HEK293 (cell line): ENCODE measurements around the gene GLIS1.
A peak's percentile ranks its signal among the peaks of the same experiment; 100 is the strongest.

Experiments
- CTCF ChIA-PET: fragments of 350-600 bp; formaldehyde crosslinking; extraction: SDS; loops from one replicate; lab custom pipeline; 2021; ENCODE audit warnings: antibody characterized with exemption; lab: Yijun Ruan, JAX
- POLR2A ChIA-PET: fragments of 300-600 bp; formaldehyde crosslinking; extraction: SDS; loops from one replicate; lab custom pipeline; 2020; ENCODE audit warnings: antibody characterized with exemption, inconsistent platforms; lab: Yijun Ruan, JAX
- H3K27ac ChIP-seq: fragments of 200-500 bp; sonication (Bioruptor generic); 2 replicates; pipeline ENCODE4 v1.5.1; 2014; ENCODE audit warnings: low read depth, low read length, control low read depth, inconsistent platforms; ENCODE audit errors: extremely low read depth
- H3K36me3 ChIP-seq, 2 experiments: fragments of 200-500 bp in 1 of 2; sonication (Bioruptor generic) in 1 of 2; 1 replicate in 1 of 2; 2 replicates in 1 of 2; pipeline ENCODE4 v1.5.1; 2014 to 2017; ENCODE audit warnings: inconsistent platforms in 2 of 2, low read length in 2 of 2; ENCODE audit not compliant: control insufficient read depth in 2 of 2, insufficient read depth in 1 of 2
- H3K4me1 ChIP-seq: fragments of 200-500 bp; sonication (Bioruptor generic); 2 replicates; pipeline ENCODE4 v1.5.1; 2014; ENCODE audit warnings: mild to moderate bottlenecking, low read length, inconsistent platforms; ENCODE audit not compliant: control insufficient read depth, insufficient read depth
- H3K4me3 ChIP-seq: 2 replicates; pipeline ENCODE4 v1.5.1; 2011; ENCODE audit warnings: low read depth, mild to moderate bottlenecking, control low read depth, low read length, moderate library complexity
- H3K9me3 ChIP-seq: fragments of 200-500 bp; sonication (Bioruptor generic); 2 replicates; pipeline ENCODE4 v1.5.1; 2014; ENCODE audit warnings: low read depth, low read length, inconsistent platforms; ENCODE audit not compliant: control insufficient read depth, insufficient read depth
- EGR2 ChIP-seq: fragments of 450-650 bp; formaldehyde crosslinking; IDR thresholded peaks from 2 replicates; pipeline ENCODE4 v1.5.1; 2016; ENCODE audit warnings: low read depth, missing biosample characterization, missing genetic modification characterization
- GLIS1 ChIP-seq: fragments of 450-650 bp; formaldehyde crosslinking; IDR thresholded peaks from 2 replicates; pipeline ENCODE4 v1.5.1; 2016; ENCODE audit warnings: missing biosample characterization, missing genetic modification characterization
- INSM2 ChIP-seq: fragments of 450-650 bp; formaldehyde crosslinking; IDR thresholded peaks from 2 replicates; pipeline ENCODE4 v1.5.1; 2016; ENCODE audit warnings: missing biosample characterization, missing genetic modification characterization
- KLF17 ChIP-seq: fragments of 450-650 bp; formaldehyde crosslinking; IDR thresholded peaks from 2 replicates; pipeline ENCODE4 v1.5.1; 2016; ENCODE audit warnings: missing biosample characterization, missing genetic modification characterization
- OVOL3 ChIP-seq: fragments of 450-650 bp; formaldehyde crosslinking; IDR thresholded peaks from 2 replicates; pipeline ENCODE4 v1.5.1; 2016; ENCODE audit warnings: missing biosample characterization, missing genetic modification characterization
- REPIN1 ChIP-seq: fragments of 450-650 bp; formaldehyde crosslinking; IDR thresholded peaks from 2 replicates; pipeline ENCODE4 v1.5.1; 2017; ENCODE audit warnings: missing biosample characterization, missing genetic modification characterization, low read depth
- SALL2 ChIP-seq: fragments of 450-650 bp; formaldehyde crosslinking; IDR thresholded peaks from 2 replicates; pipeline ENCODE4 v1.5.0; 2017; ENCODE audit warnings: missing biosample characterization, mild to moderate bottlenecking, missing genetic modification characterization, borderline replicate concordance
- SCRT1 ChIP-seq: fragments of 450-650 bp; formaldehyde crosslinking; IDR thresholded peaks from 2 replicates; pipeline ENCODE4 v1.5.1; 2016; ENCODE audit warnings: missing biosample characterization, missing genetic modification characterization, borderline replicate concordance
- SCRT2 ChIP-seq: fragments of 450-650 bp; formaldehyde crosslinking; IDR thresholded peaks from 2 replicates; pipeline ENCODE4 v1.5.1; 2016; ENCODE audit warnings: missing biosample characterization, missing genetic modification characterization
- ZFHX2 ChIP-seq: fragments of 450-650 bp; formaldehyde crosslinking; conservative IDR thresholded peaks from 2 replicates; pipeline ENCODE4 v1.5.1; 2016; ENCODE audit warnings: missing biosample characterization, missing genetic modification characterization
- ZIC2 ChIP-seq: fragments of 450-650 bp; formaldehyde crosslinking; IDR thresholded peaks from 2 replicates; pipeline ENCODE4 v1.5.1; 2016; ENCODE audit warnings: missing biosample characterization, missing genetic modification characterization
- ZNF121 ChIP-seq: fragments of 450-650 bp; formaldehyde crosslinking; IDR thresholded peaks from 2 replicates; pipeline ENCODE4 v1.5.1; 2016; ENCODE audit warnings: missing biosample characterization, missing genetic modification characterization
- ZNF623 ChIP-seq: fragments of 450-650 bp; formaldehyde crosslinking; IDR thresholded peaks from 2 replicates; pipeline ENCODE4 v1.5.1; 2016; ENCODE audit warnings: missing biosample characterization, missing genetic modification characterization
- ZNF677 ChIP-seq: fragments of 450-650 bp; IDR thresholded peaks from 2 replicates; pipeline ENCODE4 v1.5.0; 2018; ENCODE audit warnings: missing biosample characterization, mild to moderate bottlenecking, missing genetic modification characterization, moderate library complexity
- ZNF768 ChIP-seq: fragments of 450-650 bp; formaldehyde crosslinking; IDR thresholded peaks from 2 replicates; pipeline ENCODE4 v1.5.1; 2018; ENCODE audit warnings: missing biosample characterization, mild to moderate bottlenecking, missing genetic modification characterization
- ZNF776 ChIP-seq: fragments of 450-650 bp; formaldehyde crosslinking; IDR thresholded peaks from 2 replicates; pipeline ENCODE4 v1.5.0; 2017; ENCODE audit warnings: missing biosample characterization, missing genetic modification characterization, borderline replicate concordance

The GLIS1 gene

GRCh38 chr1:53696571-53696970 is 42.4 kb downstream of the GLIS1 start:
- POLR2A ChIA-PET = interaction anchor here (0.5 kb wide), 1 partner anchor 102 kb away, joined by 3 read pairs; no protein-coding TSS in a partner anchor
- TF ChIP-seq ZFHX2 (tag by site-specific recombination) (peak; percentile 80), EGR2 (tag by site-specific recombination) (peak; percentile 69), ZNF776 (no peak), SALL2 (tag by site-specific recombination) (no peak)
- CTCF ChIA-PET = interaction anchor here (0.5 to 3.3 kb wide), 3 partner anchors 13 to 227 kb away, joined by 3 to 15 read pairs (median 6); no protein-coding TSS in a partner anchor

GRCh38 chr1:53696051-53696450 is 42.9 kb downstream of the GLIS1 start:
- no peak overlapping the region for H3K4me3 ChIP-seq
- no peaks in the 10 kb centered on the region for H3K36me3 ChIP-seq
- H3K9me3 ChIP-seq = no peaks in the 10 kb centered on the region
- no peaks in the 10 kb centered on the region for H3K4me1 ChIP-seq
- no peak overlapping the region for H3K27ac ChIP-seq
- TF ChIP-seq ZIC2 = 0 out of 2 replicates have a peak, but pooled peaks have one; percentile 23
- no peak for TF ChIP-seq REPIN1
- TF ChIP-seq ZNF768 (tag by site-specific recombination) = 0 out of 2 replicates have a peak, but pooled peaks have one; percentile 16
- ChIA-PET CTCF (interaction anchor here (0.9 to 3.3 kb wide), 3 partner anchors 13 to 90 kb away, joined by 3 to 15 read pairs (median 6); no protein-coding TSS in a partner anchor), POLR2A (interaction anchor here (0.5 kb wide), 1 partner anchor 102 kb away, joined by 3 read pairs; no protein-coding TSS in a partner anchor)

More at GRCh38 chr1:53696571-53696970, 42.4 kb downstream of the GLIS1 start:
- Histone ChIP-seq H3K4me3 (no peak overlapping the region), H3K36me3 (no peaks in the 10 kb centered on the region), H3K4me1 (no peaks in the 10 kb centered on the region), H3K9me3 (no peaks in the 10 kb centered on the region), H3K27ac (no peak overlapping the region)

GRCh38 chr1:53695116-53695515 is 43.8 kb downstream of the GLIS1 start:
- H3K36me3 ChIP-seq = no peaks in the 10 kb centered on the region
- no peak overlapping the region for H3K27ac ChIP-seq
- H3K4me1 ChIP-seq = no peaks in the 10 kb centered on the region
- POLR2A ChIA-PET = no interaction called here
- CTCF ChIA-PET = interaction anchor here (1.7 to 3.3 kb wide), 3 partner anchors 9 to 20 kb away, joined by 6 to 15 read pairs (median 6); no protein-coding TSS in a partner anchor
- H3K9me3 ChIP-seq = no peaks in the 10 kb centered on the region
- TF ChIP-seq ZNF623 (no peak), ZNF677 (no peak), OVOL3 (no peak)
- H3K4me3 ChIP-seq = no peak overlapping the region

GRCh38 chr1:53694718-53695091 is 44.3 kb downstream of the GLIS1 start:
- TF ChIP-seq ZNF677 = no peak
- TF ChIP-seq ZNF121 = 0 out of 2 replicates have a peak, but pooled peaks have one; percentile 53
- ChIA-PET CTCF (interaction anchor here (0.6 to 1.9 kb wide), 2 partner anchors 9 to 183 kb away, joined by 3 to 6 read pairs; no protein-coding TSS in a partner anchor), POLR2A (no interaction called here)
- Histone ChIP-seq H3K36me3 (no peaks in the 10 kb centered on the region), H3K4me1 (no peaks in the 10 kb centered on the region), H3K27ac (no peak overlapping the region), H3K9me3 (no peaks in the 10 kb centered on the region), H3K4me3 (no peak overlapping the region)

- ChIA-PET CTCF (interaction anchor here (0.6 to 1.9 kb wide), 2 partner anchors 8 to 182 kb away, joined by 3 to 6 read pairs; no protein-coding TSS in a partner anchor), POLR2A (no interaction called here)
- H3K9me3 ChIP-seq = no peaks in the 10 kb centered on the region
- H3K4me1 ChIP-seq = no peaks in the 10 kb centered on the region
- TF ChIP-seq SCRT2 (tag by site-specific recombination) (peak; percentile 54), GLIS1 (0 out of 2 replicates have a peak, but pooled peaks have one; percentile 22), ZIC2 (peak; percentile 97), SCRT1 (peak; percentile 35; the same call in 1 of the 2 replicates), INSM2 (tag by site-specific recombination) (no peak), KLF17 (tag by site-specific recombination) (0 out of 2 replicates have a peak, but pooled peaks have one; percentile 6)
- H3K36me3 ChIP-seq = no peaks in the 10 kb centered on the region
- H3K27ac ChIP-seq = no peak overlapping the region
- H3K4me3 ChIP-seq = no peak overlapping the region
Measured at GRCh38 chr1:53693773-53694717, 44.9 kb downstream of the GLIS1 start.
